HEK293 (cell line): ENCODE data around the gene SLC1A7.

Source experiments
- CTCF ChIA-PET: fragments of 350-600 bp; formaldehyde crosslinking; extraction: SDS; loops from one replicate; lab custom pipeline; 2021; ENCODE audit warnings: antibody characterized with exemption; lab: Yijun Ruan, JAX
- POLR2A ChIA-PET: fragments of 300-600 bp; formaldehyde crosslinking; extraction: SDS; loops from one replicate; lab custom pipeline; 2020; ENCODE audit warnings: antibody characterized with exemption, inconsistent platforms; lab: Yijun Ruan, JAX
- H3K27ac ChIP-seq: fragments of 200-500 bp; sonication (Bioruptor generic); 2 replicates; pipeline ENCODE4 v1.5.1; 2014; ENCODE audit warnings: low read depth, low read length, control low read depth, inconsistent platforms; ENCODE audit errors: extremely low read depth
- H3K36me3 ChIP-seq, 2 experiments: fragments of 200-500 bp in 1 of 2; sonication (Bioruptor generic) in 1 of 2; 1 replicate in 1 of 2; 2 replicates in 1 of 2; pipeline ENCODE4 v1.5.1; 2014 to 2017; ENCODE audit warnings: inconsistent platforms in 2 of 2, low read length in 2 of 2; ENCODE audit not compliant: control insufficient read depth in 2 of 2, insufficient read depth in 1 of 2
- H3K4me1 ChIP-seq: fragments of 200-500 bp; sonication (Bioruptor generic); 2 replicates; pipeline ENCODE4 v1.5.1; 2014; ENCODE audit warnings: mild to moderate bottlenecking, low read length, inconsistent platforms; ENCODE audit not compliant: control insufficient read depth, insufficient read depth
- H3K4me3 ChIP-seq: 2 replicates; pipeline ENCODE4 v1.5.1; 2011; ENCODE audit warnings: low read depth, mild to moderate bottlenecking, control low read depth, low read length, moderate library complexity
- H3K9me3 ChIP-seq: fragments of 200-500 bp; sonication (Bioruptor generic); 2 replicates; pipeline ENCODE4 v1.5.1; 2014; ENCODE audit warnings: low read depth, low read length, inconsistent platforms; ENCODE audit not compliant: control insufficient read depth, insufficient read depth
- PRDM1 ChIP-seq: fragments of 450-650 bp; formaldehyde crosslinking; IDR thresholded peaks from 2 replicates; pipeline ENCODE4; 2016; ENCODE audit warnings: missing biosample characterization, missing genetic modification characterization
- SP7 ChIP-seq: fragments of 450-650 bp; formaldehyde crosslinking; IDR thresholded peaks from 2 replicates; pipeline ENCODE4 v1.5.1; 2016; ENCODE audit warnings: missing biosample characterization, missing genetic modification characterization
- ZBTB48 ChIP-seq: fragments of 450-650 bp; formaldehyde crosslinking; IDR thresholded peaks from 2 replicates; pipeline ENCODE4 v1.5.1; 2016; ENCODE audit warnings: missing biosample characterization, missing genetic modification characterization
- ZFP41 ChIP-seq: fragments of 450-650 bp; formaldehyde crosslinking; IDR thresholded peaks from 2 replicates; pipeline ENCODE4 v1.5.1; 2016; ENCODE audit warnings: missing biosample characterization, missing genetic modification characterization, borderline replicate concordance
- ZNF23 ChIP-seq: fragments of 450-650 bp; formaldehyde crosslinking; IDR thresholded peaks from 2 replicates; pipeline ENCODE4 v1.5.1; 2016; ENCODE audit warnings: missing biosample characterization, missing genetic modification characterization, borderline replicate concordance
- ZNF324 ChIP-seq: fragments of 450-650 bp; formaldehyde crosslinking; IDR thresholded peaks from 2 replicates; pipeline ENCODE4 v1.5.1; 2016; ENCODE audit warnings: missing biosample characterization, missing genetic modification characterization
- ZNF48 ChIP-seq: fragments of 450-650 bp; formaldehyde crosslinking; IDR thresholded peaks from 2 replicates; pipeline ENCODE4 v1.5.1; 2016; ENCODE audit warnings: missing biosample characterization, missing genetic modification characterization
- ZNF501 ChIP-seq: fragments of 450-650 bp; formaldehyde crosslinking; IDR thresholded peaks from 2 replicates; pipeline ENCODE4 v1.5.1; 2016; ENCODE audit warnings: missing biosample characterization, missing genetic modification characterization
- ZNF510 ChIP-seq: fragments of 450-650 bp; formaldehyde crosslinking; IDR thresholded peaks from 2 replicates; pipeline ENCODE4 v1.5.1; 2018; ENCODE audit warnings: mild to moderate bottlenecking, missing genetic modification characterization, missing biosample characterization; ENCODE audit not compliant: insufficient replicate concordance
- ZNF549 ChIP-seq: fragments of 450-650 bp; IDR thresholded peaks from 2 replicates; pipeline ENCODE4 v1.5.1; 2018; ENCODE audit warnings: missing biosample characterization, missing genetic modification characterization, mild to moderate bottlenecking, inconsistent platforms, moderate library complexity
- ZNF785 ChIP-seq: fragments of 450-650 bp; formaldehyde crosslinking; IDR thresholded peaks from 2 replicates; pipeline ENCODE4 v1.5.1; 2016; ENCODE audit warnings: missing biosample characterization, missing genetic modification characterization
- ZNF837 ChIP-seq: fragments of 450-650 bp; formaldehyde crosslinking; IDR thresholded peaks from 2 replicates; pipeline ENCODE4 v1.5.1; 2016; ENCODE audit warnings: missing biosample characterization, missing genetic modification characterization
- ZSCAN23 ChIP-seq: fragments of 450-650 bp; formaldehyde crosslinking; IDR thresholded peaks from 2 replicates; pipeline ENCODE4 v1.5.1; 2016; ENCODE audit warnings: missing biosample characterization, missing genetic modification characterization
- TF ChIP-seq, protein P1 (sequence below): fragments of 450-650 bp; formaldehyde crosslinking; optimal IDR thresholded peaks from 2 replicates; pipeline ENCODE3; 2016; ENCODE audit warnings: missing biosample characterization, mild to moderate bottlenecking, missing genetic modification characterization
- TF ChIP-seq, protein P2 (sequence below): fragments of 450-650 bp; formaldehyde crosslinking; IDR thresholded peaks from 2 replicates; pipeline ENCODE4 v1.5.1; 2016; ENCODE audit warnings: missing biosample characterization, missing genetic modification characterization
- TF ChIP-seq, protein P3 (sequence below): fragments of 450-650 bp; formaldehyde crosslinking; IDR thresholded peaks from 2 replicates; pipeline ENCODE4 v1.5.1; 2016; ENCODE audit warnings: missing biosample characterization, missing genetic modification characterization
- TF ChIP-seq, protein P4 (sequence below): fragments of 450-650 bp; formaldehyde crosslinking; IDR thresholded peaks from 2 replicates; pipeline ENCODE4 v1.5.1; 2016; ENCODE audit warnings: missing biosample characterization, missing genetic modification characterization
- TF ChIP-seq, protein P5 (sequence below): fragments of 450-650 bp; formaldehyde crosslinking; conservative IDR thresholded peaks from 2 replicates; pipeline ENCODE4 v1.5.1; 2016; ENCODE audit warnings: low read depth, missing biosample characterization, missing genetic modification characterization
- TF ChIP-seq, protein P6 (sequence below): fragments of 450-650 bp; formaldehyde crosslinking; IDR thresholded peaks from 2 replicates; pipeline ENCODE4 v1.5.1; 2017; ENCODE audit warnings: missing biosample characterization, missing genetic modification characterization

SLC1A7 gene

DNA sequence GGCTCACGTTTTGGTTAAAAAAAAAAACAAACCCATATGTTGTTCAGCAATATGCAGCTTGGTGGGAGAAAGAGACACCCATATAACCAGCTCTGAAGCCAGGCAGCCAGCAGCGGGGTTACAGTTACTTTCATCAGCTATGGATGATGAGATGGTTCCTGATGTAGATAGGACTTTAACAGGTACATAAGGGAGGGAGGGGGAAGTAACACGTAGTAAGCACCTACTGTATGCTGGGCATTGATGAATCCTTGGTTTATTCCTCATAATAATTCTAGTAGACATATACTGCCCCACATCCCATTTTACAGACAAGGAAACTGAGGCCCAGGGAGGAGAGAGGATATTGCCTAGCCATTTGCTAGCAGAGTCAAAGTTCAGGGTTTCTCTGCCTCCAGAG is 2.0 kb downstream of the SLC1A7 start:
- ChIA-PET CTCF (no interaction called here), POLR2A (interaction anchor here (0.6 kb wide), 1 partner anchor 208 kb away, joined by 3 read pairs; no protein-coding TSS in a partner anchor)
- TF ChIP-seq ZNF837 (no peak), ZNF501 (tag by site-specific recombination) (no peak), ZNF23 (no peak), ZNF324 (no peak), SP7 (no peak), ZNF510 (tag by site-specific recombination) (no peak), PRDM1 (tag by site-specific recombination) (no peak), ZNF549 (tag by site-specific recombination) (no peak), ZFP41 (tag by site-specific recombination) (no peak), ZNF785 (tag by site-specific recombination) (no peak), ZBTB48 (tag by site-specific recombination) (no peak), ZSCAN23 (tag by site-specific recombination) (no peak), ZNF48 (tag by site-specific recombination) (no peak)
- TF ChIP-seq, protein P1, sequence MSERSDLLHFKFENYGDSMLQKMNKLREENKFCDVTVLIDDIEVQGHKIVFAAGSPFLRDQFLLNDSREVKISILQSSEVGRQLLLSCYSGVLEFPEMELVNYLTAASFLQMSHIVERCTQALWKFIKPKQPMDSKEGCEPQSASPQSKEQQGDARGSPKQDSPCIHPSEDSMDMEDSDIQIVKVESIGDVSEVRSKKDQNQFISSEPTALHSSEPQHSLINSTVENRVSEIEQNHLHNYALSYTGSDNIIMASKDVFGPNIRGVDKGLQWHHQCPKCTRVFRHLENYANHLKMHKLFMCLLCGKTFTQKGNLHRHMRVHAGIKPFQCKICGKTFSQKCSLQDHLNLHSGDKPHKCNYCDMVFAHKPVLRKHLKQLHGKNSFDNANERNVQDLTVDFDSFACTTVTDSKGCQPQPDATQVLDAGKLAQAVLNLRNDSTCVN (tag by site-specific recombination): no peak
- TF ChIP-seq, protein P2, sequence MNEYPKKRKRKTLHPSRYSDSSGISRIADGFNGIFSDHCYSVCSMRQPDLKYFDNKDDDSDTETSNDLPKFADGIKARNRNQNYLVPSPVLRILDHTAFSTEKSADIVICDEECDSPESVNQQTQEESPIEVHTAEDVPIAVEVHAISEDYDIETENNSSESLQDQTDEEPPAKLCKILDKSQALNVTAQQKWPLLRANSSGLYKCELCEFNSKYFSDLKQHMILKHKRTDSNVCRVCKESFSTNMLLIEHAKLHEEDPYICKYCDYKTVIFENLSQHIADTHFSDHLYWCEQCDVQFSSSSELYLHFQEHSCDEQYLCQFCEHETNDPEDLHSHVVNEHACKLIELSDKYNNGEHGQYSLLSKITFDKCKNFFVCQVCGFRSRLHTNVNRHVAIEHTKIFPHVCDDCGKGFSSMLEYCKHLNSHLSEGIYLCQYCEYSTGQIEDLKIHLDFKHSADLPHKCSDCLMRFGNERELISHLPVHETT (tag by site-specific recombination): no peak
- TF ChIP-seq, protein P3, sequence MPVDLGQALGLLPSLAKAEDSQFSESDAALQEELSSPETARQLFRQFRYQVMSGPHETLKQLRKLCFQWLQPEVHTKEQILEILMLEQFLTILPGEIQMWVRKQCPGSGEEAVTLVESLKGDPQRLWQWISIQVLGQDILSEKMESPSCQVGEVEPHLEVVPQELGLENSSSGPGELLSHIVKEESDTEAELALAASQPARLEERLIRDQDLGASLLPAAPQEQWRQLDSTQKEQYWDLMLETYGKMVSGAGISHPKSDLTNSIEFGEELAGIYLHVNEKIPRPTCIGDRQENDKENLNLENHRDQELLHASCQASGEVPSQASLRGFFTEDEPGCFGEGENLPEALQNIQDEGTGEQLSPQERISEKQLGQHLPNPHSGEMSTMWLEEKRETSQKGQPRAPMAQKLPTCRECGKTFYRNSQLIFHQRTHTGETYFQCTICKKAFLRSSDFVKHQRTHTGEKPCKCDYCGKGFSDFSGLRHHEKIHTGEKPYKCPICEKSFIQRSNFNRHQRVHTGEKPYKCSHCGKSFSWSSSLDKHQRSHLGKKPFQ (tag by site-specific recombination): no peak
- TF ChIP-seq, protein P4, sequence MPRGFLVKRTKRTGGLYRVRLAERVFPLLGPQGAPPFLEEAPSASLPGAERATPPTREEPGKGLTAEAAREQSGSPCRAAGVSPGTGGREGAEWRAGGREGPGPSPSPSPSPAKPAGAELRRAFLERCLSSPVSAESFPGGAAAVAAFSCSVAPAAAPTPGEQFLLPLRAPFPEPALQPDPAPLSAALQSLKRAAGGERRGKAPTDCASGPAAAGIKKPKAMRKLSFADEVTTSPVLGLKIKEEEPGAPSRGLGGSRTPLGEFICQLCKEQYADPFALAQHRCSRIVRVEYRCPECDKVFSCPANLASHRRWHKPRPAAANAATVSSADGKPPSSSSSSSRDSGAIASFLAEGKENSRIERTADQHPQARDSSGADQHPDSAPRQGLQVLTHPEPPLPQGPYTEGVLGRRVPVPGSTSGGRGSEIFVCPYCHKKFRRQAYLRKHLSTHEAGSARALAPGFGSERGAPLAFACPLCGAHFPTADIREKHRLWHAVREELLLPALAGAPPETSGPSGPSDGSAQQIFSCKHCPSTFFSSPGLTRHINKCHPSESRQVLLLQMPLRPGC (tag by site-specific recombination): no peak
- TF ChIP-seq, protein P5, sequence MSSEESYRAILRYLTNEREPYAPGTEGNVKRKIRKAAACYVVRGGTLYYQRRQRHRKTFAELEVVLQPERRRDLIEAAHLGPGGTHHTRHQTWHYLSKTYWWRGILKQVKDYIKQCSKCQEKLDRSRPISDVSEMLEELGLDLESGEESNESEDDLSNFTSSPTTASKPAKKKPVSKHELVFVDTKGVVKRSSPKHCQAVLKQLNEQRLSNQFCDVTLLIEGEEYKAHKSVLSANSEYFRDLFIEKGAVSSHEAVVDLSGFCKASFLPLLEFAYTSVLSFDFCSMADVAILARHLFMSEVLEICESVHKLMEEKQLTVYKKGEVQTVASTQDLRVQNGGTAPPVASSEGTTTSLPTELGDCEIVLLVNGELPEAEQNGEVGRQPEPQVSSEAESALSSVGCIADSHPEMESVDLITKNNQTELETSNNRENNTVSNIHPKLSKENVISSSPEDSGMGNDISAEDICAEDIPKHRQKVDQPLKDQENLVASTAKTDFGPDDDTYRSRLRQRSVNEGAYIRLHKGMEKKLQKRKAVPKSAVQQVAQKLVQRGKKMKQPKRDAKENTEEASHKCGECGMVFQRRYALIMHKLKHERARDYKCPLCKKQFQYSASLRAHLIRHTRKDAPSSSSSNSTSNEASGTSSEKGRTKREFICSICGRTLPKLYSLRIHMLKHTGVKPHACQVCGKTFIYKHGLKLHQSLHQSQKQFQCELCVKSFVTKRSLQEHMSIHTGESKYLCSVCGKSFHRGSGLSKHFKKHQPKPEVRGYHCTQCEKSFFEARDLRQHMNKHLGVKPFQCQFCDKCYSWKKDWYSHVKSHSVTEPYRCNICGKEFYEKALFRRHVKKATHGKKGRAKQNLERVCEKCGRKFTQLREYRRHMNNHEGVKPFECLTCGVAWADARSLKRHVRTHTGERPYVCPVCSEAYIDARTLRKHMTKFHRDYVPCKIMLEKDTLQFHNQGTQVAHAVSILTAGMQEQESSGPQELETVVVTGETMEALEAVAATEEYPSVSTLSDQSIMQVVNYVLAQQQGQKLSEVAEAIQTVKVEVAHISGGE: no peak
- TF ChIP-seq, protein P6, sequence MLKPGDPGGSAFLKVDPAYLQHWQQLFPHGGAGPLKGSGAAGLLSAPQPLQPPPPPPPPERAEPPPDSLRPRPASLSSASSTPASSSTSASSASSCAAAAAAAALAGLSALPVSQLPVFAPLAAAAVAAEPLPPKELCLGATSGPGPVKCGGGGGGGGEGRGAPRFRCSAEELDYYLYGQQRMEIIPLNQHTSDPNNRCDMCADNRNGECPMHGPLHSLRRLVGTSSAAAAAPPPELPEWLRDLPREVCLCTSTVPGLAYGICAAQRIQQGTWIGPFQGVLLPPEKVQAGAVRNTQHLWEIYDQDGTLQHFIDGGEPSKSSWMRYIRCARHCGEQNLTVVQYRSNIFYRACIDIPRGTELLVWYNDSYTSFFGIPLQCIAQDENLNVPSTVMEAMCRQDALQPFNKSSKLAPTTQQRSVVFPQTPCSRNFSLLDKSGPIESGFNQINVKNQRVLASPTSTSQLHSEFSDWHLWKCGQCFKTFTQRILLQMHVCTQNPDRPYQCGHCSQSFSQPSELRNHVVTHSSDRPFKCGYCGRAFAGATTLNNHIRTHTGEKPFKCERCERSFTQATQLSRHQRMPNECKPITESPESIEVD: no peak
- Histone ChIP-seq H3K9me3 (no peaks in the 10 kb centered on the region), H3K36me3 (no peaks in the 10 kb centered on the region), H3K27ac (no peak overlapping the region), H3K4me1 (0 out of 2 replicates have a peak, but pooled peaks cover 3% of the 10 kb centered on the region), H3K4me3 (no peak overlapping the region)
